Measurements from ENCODE around the gene KIF19. TPM values are rescaled to one million over a fixed set of nuclear protein-coding genes. Genes with fewer than 3 reads are reported as not detected.
A peak's percentile ranks its signal among the peaks of the same experiment; 100 is the strongest.
"Not testable (repeated sequence)": the region's sequence is repeated elsewhere in the genome, so short reads cannot be mapped to it uniquely, and the experiment has no call there.

Gene KIF19
- total RNA-seq, 1 donor from 2014 or later: 2.2 TPM

GRCh38 chr17:74396567-74396966, 70.5 kb downstream of the KIF19 start:
- TF ChIP-seq CTCF (IDR thresholded peaks at IDR 0.05; ENCODE audit: unreplicated experiment): no peak
- Mint-ChIP-seq H3K9me3 (ENCODE audit: low read depth) (no peaks in the 10 kb centered on the region), H3K27me3 (peaks cover 2% of the 10 kb centered on the region), H3K36me3 (ENCODE audit: insufficient read depth) (no peaks in the 10 kb centered on the region), H3K4me1 (ENCODE audit: low read depth) (no peaks in the 10 kb centered on the region), H3K27ac (no peak overlapping the region), H3K4me3 (ENCODE audit: low read depth) (no peak overlapping the region)
- no peak for DNase-seq (ENCODE audit: low spot score, unreplicated experiment)

GRCh38 chr17:74402048-74402447, 76.0 kb downstream of the KIF19 start:
- H3K4me1 Mint-ChIP-seq (ENCODE audit: low read depth): peaks cover 11% of the 10 kb centered on the region

GRCh38 chr17:74403512-74404137, 77.6 kb downstream of the KIF19 start:
- no peaks in the 10 kb centered on the region for H3K36me3 Mint-ChIP-seq (ENCODE audit: insufficient read depth)
- H3K4me3 Mint-ChIP-seq (ENCODE audit: low read depth): no peak overlapping the region
- TF ChIP-seq CTCF (IDR thresholded peaks at IDR 0.05; ENCODE audit: unreplicated experiment): no peak
- peak overlapping the region; percentile 45 for H3K27ac Mint-ChIP-seq
- H3K27me3 Mint-ChIP-seq: peaks cover 9% of the 10 kb centered on the region
- H3K4me1 Mint-ChIP-seq (ENCODE audit: low read depth): peaks cover 15% of the 10 kb centered on the region
- H3K9me3 Mint-ChIP-seq (ENCODE audit: low read depth): no peaks in the 10 kb centered on the region
- DNase-seq (ENCODE audit: low spot score, unreplicated experiment): no peak

More at GRCh38 chr17:74402048-74402447, 76.0 kb downstream of the KIF19 start:
- no peaks in the 10 kb centered on the region for H3K36me3 Mint-ChIP-seq (ENCODE audit: insufficient read depth)
- DNase-seq (ENCODE audit: low spot score, unreplicated experiment): no peak
- H3K27ac Mint-ChIP-seq: no peak overlapping the region
- H3K9me3 Mint-ChIP-seq (ENCODE audit: low read depth): no peaks in the 10 kb centered on the region
- H3K27me3 Mint-ChIP-seq: peaks cover 9% of the 10 kb centered on the region
- no peak for TF ChIP-seq CTCF (IDR thresholded peaks at IDR 0.05; ENCODE audit: unreplicated experiment)
- H3K4me3 Mint-ChIP-seq (ENCODE audit: low read depth): no peak overlapping the region

- no peaks in the 10 kb centered on the region for H3K36me3 Mint-ChIP-seq (ENCODE audit: insufficient read depth)
- TF ChIP-seq CTCF (IDR thresholded peaks at IDR 0.05; ENCODE audit: unreplicated experiment): no peak
- H3K4me1 Mint-ChIP-seq (ENCODE audit: low read depth): peaks cover 18% of the 10 kb centered on the region
- H3K27me3 Mint-ChIP-seq: peaks cover 9% of the 10 kb centered on the region
- no peak for DNase-seq (ENCODE audit: low spot score, unreplicated experiment)
- no peaks in the 10 kb centered on the region for H3K9me3 Mint-ChIP-seq (ENCODE audit: low read depth)
- no peak overlapping the region for H3K4me3 Mint-ChIP-seq (ENCODE audit: low read depth)
- no peak overlapping the region for H3K27ac Mint-ChIP-seq
Measured at GRCh38 chr17:74404218-74404617, 78.2 kb downstream of the KIF19 start.

- Mint-ChIP-seq H3K4me1 (ENCODE audit: low read depth) (peaks cover 18% of the 10 kb centered on the region), H3K27ac (no peak overlapping the region), H3K9me3 (ENCODE audit: low read depth) (no peaks in the 10 kb centered on the region), H3K27me3 (peaks cover 9% of the 10 kb centered on the region), H3K4me3 (ENCODE audit: low read depth) (no peak overlapping the region), H3K36me3 (ENCODE audit: insufficient read depth) (no peaks in the 10 kb centered on the region)
- no peak for DNase-seq (ENCODE audit: low spot score, unreplicated experiment)
- no peak for TF ChIP-seq CTCF (IDR thresholded peaks at IDR 0.05; ENCODE audit: unreplicated experiment)
Measured at GRCh38 chr17:74404789-74405188, 78.8 kb downstream of the KIF19 start.

- H3K4me1 Mint-ChIP-seq (ENCODE audit: low read depth): peaks cover 18% of the 10 kb centered on the region
- not testable (repeated sequence) for H3K36me3 Mint-ChIP-seq (ENCODE audit: insufficient read depth); H3K27me3 Mint-ChIP-seq; H3K9me3 Mint-ChIP-seq (ENCODE audit: low read depth); H3K27ac Mint-ChIP-seq; DNase-seq (ENCODE audit: low spot score, unreplicated experiment); H3K4me3 Mint-ChIP-seq (ENCODE audit: low read depth)
Measured at GRCh38 chr17:74405311-74405710, 79.3 kb downstream of the KIF19 start.

Measured in progenitor cell of endocrine pancreas (in vitro differentiated cells).